ENCODE measurements around the gene OR6C3. TPM values are rescaled to one million over a fixed set of nuclear protein-coding genes. Genes with fewer than 3 reads are reported as not detected.

OR6C3 gene
- total RNA-seq, 1 experiment from 2014 or later = not detected

GRCh38 chr12:55296469-55296868 lies 34.1 kb upstream of the OR6C3 start, which contains the start of gene OR6C6:
Gene OR6C6 (minus strand): TSS chr12:55296569. CDS start chr12:55295232, 1,337 bp downstream.
- no peak within 1 kb of the TSS for H3K9ac ChIP-seq (ENCODE audit: extremely low read depth, insufficient read length, low read length)
- no peak within 1 kb of the TSS for H3K18ac ChIP-seq (ENCODE audit: insufficient read length, low read depth, low read length)
- peaks cover 0 to 4% of the 10 kb centered on the region in 2 experiments; a peak in 1 of 4 replicates for H3K4me1 Mint-ChIP-seq
- H3K23ac ChIP-seq (ENCODE audit: insufficient read length, low read depth, low read length) = no peak within 1 kb of the TSS
- H3K4me1 ChIP-seq (ENCODE audit: insufficient read depth, low read length) = no peaks in the 10 kb centered on the region
- no peak within 1 kb of the TSS for H2BK120ac ChIP-seq (ENCODE audit: low read depth, low read length, poor library complexity, severe bottlenecking)
- H3K27me3 ChIP-seq (ENCODE audit: insufficient read depth, low read length) = no peaks in the 10 kb centered on the region
- H3K4me3 Mint-ChIP-seq = no peak within 1 kb of the TSS
- no peak within 1 kb of the TSS for H2AK5ac ChIP-seq (ENCODE audit: insufficient read length, low read length)
- no CpG with 5 or more reads among the region's 2 CpGs for WGBS (ENCODE audit: extremely low coverage, insufficient read length, low lambda C conversion rate)
- H2BK5ac ChIP-seq (ENCODE audit: insufficient read length, low read length) = no peak within 1 kb of the TSS
- no peak within 1 kb of the TSS for H3K4ac ChIP-seq (ENCODE audit: low read depth, low read length)
- TF ChIP-seq, protein P1, sequence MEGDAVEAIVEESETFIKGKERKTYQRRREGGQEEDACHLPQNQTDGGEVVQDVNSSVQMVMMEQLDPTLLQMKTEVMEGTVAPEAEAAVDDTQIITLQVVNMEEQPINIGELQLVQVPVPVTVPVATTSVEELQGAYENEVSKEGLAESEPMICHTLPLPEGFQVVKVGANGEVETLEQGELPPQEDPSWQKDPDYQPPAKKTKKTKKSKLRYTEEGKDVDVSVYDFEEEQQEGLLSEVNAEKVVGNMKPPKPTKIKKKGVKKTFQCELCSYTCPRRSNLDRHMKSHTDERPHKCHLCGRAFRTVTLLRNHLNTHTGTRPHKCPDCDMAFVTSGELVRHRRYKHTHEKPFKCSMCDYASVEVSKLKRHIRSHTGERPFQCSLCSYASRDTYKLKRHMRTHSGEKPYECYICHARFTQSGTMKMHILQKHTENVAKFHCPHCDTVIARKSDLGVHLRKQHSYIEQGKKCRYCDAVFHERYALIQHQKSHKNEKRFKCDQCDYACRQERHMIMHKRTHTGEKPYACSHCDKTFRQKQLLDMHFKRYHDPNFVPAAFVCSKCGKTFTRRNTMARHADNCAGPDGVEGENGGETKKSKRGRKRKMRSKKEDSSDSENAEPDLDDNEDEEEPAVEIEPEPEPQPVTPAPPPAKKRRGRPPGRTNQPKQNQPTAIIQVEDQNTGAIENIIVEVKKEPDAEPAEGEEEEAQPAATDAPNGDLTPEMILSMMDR (conservative IDR thresholded peaks at IDR 0.05) = no peak
- H3K9me3 Mint-ChIP-seq = no peaks in the 10 kb centered on the region; a peak in 1 of 5 replicates
- no peak within 1 kb of the TSS for H2BK15ac ChIP-seq (ENCODE audit: low read depth, low read length)
- H3K27me3 Mint-ChIP-seq (ENCODE audit: low read depth) = no peaks in the 10 kb centered on the region
- H4K8ac ChIP-seq (replicated peaks; ENCODE audit: insufficient read length, low read depth, low read length) = no peak within 1 kb of the TSS
- H3K36me3 Mint-ChIP-seq (ENCODE audit: insufficient read depth in 1 of 3, low read depth in 3 of 3) = no peaks in the 10 kb centered on the region; a peak in 1 of 7 replicates
- no peak within 1 kb of the TSS for H3T11ph ChIP-seq (ENCODE audit: low read length)
- no peak within 1 kb of the TSS for H3K56ac ChIP-seq (ENCODE audit: insufficient read length, low read depth, low read length)
- DNase-seq = no peak
- no peak within 1 kb of the TSS for H2BK12ac ChIP-seq (ENCODE audit: insufficient read length, low read depth, low read length)
- no peak within 1 kb of the TSS for H3K27ac Mint-ChIP-seq
- no peak within 1 kb of the TSS for H4K5ac ChIP-seq (ENCODE audit: insufficient read length, low read depth, low read length)
- H2BK20ac ChIP-seq (ENCODE audit: low read depth, low read length, poor library complexity, severe bottlenecking) = no peak within 1 kb of the TSS
- no peaks in the 10 kb centered on the region for H3K79me1 ChIP-seq (ENCODE audit: insufficient read depth, low read depth, low read length, poor library complexity, severe bottlenecking)
- H3K14ac ChIP-seq (ENCODE audit: insufficient read depth, low read length) = no peak within 1 kb of the TSS
- H3K23me2 ChIP-seq (ENCODE audit: insufficient read length, low read depth, low read length, poor library complexity, severe bottlenecking) = no peaks in the 10 kb centered on the region
- no peaks in the 10 kb centered on the region for H4K20me1 ChIP-seq (ENCODE audit: control insufficient read depth, insufficient read depth, insufficient read length)
- H3K4me2 ChIP-seq (ENCODE audit: insufficient read depth, insufficient read length, low read length) = no peak within 1 kb of the TSS
- no peak within 1 kb of the TSS for H4K91ac ChIP-seq (ENCODE audit: insufficient read length, low read depth, low read length)
- no peak within 1 kb of the TSS for H3K27ac ChIP-seq (ENCODE audit: insufficient read length, low read depth, low read length)
- H3K79me2 ChIP-seq (ENCODE audit: insufficient read depth, low read length) = no peaks in the 10 kb centered on the region
- no peaks in the 10 kb centered on the region for H3K9me3 ChIP-seq (ENCODE audit: control insufficient read depth, low read depth, low read length)
- no peak within 1 kb of the TSS for H2AFZ ChIP-seq (ENCODE audit: low read length)

Measured in H9 (cell line).